CD4-positive, alpha-beta T cell treated with Interleukin-15 for 1 hour (primary cell): ENCODE results near the gene FMC1.
"Not testable (repeated sequence)": the region's sequence is repeated elsewhere in the genome, so short reads cannot be mapped to it uniquely, and the experiment has no call there.

ENCODE experiments used
- DNase-seq: peaks from one replicate; pipeline ENCODE4 v3.0.0-alpha.2; 2020

FMC1 gene

GRCh38 chr7:139340808-139341057 is 404 bp upstream of the FMC1 start:
- no peak for DNase-seq

DNA sequence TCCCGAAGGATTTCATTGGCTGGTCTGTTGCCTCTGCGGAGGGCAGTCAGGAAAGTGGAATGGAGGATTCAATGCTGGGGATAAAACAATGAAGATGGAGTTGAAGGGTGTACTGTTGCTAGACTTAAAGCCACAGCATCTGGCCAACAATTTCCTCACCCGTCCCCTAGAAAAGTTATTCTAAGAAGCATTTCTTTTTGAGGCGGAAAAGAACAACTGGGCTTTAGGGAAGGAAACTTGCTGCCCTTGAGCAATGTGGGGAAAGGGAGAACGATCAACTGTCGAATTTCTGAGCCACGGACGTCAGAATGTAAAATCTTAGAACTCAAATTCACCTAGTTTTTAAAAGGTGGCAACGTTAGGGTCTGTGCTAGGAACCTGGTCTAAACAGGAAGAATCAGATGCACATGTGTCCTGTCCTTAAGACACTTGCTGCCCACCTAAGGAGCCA is 664 bp downstream of the FMC1 start:
- DNase-seq, result no peak

DNA sequence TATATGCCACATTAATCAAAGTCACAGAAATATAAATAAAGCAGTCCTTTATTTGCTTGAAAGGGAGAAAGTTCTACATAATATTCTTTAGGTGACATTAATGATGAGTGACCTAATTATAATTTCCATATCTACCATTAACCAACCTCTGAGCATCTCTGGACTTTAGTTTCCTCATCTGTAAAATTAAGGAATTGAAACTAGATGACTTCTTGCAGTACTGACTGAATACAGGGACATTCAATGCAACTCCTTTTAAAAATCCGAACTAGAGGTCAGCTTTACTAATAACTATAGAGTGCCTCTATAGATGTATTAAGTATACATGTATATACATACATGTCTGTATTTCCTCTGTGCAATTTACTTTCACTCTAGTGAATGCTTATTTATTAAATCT is 3.9 kb downstream of the FMC1 start:
- DNase-seq, result no peak

DNA sequence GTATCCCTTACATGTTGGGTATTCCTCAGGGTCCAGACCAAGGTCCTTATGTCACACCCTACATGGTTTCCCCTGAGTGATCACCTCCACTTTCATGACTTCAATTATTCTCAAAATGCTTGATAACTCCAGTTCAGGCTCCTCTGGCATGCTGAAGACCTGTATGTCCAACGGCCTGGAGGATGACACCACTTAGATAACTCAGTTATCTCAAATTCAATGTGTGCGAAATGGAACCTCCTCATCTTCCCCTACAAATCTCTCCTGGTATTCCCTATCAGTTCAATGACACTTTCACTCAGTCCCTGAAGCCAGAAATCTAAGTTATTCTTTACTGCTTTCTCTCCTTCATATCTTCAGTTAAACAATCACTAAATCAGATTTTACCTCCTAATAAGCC is 9.9 kb downstream of the FMC1 start:
- no peak for DNase-seq

DNA sequence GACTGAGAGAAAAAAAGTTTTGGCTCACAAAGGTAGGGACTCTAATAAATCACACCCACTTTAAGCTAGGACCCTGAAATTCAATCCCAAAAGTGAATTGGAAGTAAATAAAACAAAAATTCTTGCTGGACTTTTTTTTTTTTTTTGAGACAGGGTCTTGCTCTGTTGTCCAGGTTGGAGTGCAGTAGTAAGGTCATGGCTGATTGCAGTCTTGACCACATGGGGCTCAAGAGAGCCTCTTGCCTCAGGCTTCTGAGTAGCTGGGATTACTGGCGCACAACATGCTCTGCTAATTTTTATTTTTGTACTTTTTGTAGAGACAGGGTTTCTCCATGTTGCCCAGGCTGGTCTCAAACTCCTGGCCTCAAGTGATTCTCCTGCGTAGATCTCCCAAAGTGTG is 13.6 kb downstream of the FMC1 start:
- no peak for DNase-seq

DNA sequence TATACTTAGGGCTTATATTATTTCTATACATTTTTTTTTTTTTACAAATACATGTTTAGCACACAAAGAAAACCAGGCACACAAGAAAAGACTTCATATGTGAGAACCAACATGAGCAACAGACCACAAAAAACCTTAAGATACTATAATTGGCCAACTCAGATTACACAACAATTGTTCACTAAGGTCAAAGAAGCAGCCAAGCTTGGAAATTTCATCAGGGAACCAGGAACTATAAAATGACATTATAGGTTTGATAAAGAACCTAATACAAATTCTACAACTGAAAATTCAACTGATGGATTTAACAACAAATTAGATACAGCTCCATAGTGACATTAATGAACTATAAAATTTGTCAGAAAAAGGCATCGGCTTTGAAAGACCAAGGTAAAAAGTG is 14.2 kb downstream of the FMC1 start:
- no peak for DNase-seq

DNA sequence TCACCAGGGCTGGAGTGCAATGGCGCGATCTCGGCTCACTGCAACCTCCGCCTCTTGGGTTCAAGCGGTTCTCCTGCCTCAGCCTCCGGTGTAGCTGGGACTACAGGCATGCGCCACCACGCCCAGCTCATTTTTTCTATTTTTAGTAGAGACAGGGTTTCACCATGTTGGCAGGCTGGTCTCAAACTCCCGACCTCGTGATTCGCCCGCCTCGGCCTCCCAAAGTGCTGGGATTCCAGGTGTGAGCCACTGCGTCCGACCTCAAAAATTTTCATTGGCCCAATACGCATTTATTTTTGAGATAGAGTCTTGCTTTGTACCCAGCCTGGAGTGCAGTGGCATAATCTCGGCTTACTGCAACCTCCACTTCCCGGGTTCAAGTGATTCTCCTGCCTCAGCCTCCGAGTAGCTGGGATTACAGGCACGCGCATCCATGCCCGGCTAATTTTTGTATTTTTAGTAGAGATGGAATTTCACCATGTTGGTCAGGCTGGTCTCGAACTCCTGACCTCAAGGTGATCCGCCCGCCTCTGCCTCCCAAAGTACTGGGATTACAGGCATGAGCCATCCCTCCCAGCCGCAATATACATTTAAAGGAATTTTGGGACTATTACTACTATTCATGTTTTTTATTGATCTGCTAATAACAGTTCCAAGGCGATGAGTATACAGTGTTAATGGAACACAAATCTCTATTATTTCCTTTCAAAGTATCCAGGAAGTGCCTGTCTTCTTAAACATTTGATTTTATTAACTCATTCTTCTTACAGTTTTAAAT is 16.8 kb downstream of the FMC1 start:
- DNase-seq, result not testable (repeated sequence)

- peak; percentile 48 for DNase-seq
These were observed 17.6 kb downstream of the FMC1 start for GRCh38 chr7:139358541-139359365.

- peak; percentile 99 for DNase-seq
These were observed 18.5 kb downstream of the FMC1 start, which contains the start of gene LUC7L2 for GRCh38 chr7:139359366-139360209. Gene LUC7L2 (plus strand): TSS chr7:139359894. CDS start chr7:139360262, 368 bp downstream.

DNA sequence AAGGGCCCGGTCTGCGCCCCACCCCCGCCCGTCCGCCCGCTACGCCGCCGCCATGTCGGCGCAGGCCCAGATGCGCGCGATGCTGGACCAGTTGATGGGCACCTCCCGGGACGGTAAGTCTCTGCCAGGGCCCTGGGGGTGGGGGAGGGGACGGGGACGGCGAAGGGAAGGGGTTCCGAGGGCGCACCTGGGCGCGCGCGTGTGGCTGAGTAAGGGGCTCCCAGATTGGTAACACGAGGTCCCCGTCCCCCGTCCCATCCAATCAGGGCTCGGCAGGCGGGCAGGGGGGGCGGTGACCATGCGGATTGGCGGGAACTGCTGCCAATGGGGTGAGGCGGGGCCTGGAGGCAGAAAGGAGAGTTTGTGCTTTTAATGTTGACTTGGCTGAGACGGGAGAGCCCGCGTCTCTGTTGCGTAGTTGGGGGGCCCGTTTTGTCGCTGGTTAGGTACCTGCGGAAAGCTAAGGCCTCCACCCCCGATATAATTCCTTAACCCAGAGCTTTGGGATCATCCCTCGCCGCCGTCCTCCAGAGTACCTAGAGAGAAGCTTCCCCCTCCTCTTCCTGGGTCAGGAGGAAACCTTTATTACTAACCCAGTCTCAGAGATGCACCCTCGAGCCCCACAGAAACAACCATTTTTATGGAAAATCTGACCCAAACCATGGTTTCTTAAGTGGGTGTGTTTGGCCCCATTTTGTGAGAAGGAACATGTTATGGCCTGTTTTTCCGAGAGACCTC is 19.2 kb downstream of the FMC1 start:
- peak; percentile 97 for DNase-seq

DNA sequence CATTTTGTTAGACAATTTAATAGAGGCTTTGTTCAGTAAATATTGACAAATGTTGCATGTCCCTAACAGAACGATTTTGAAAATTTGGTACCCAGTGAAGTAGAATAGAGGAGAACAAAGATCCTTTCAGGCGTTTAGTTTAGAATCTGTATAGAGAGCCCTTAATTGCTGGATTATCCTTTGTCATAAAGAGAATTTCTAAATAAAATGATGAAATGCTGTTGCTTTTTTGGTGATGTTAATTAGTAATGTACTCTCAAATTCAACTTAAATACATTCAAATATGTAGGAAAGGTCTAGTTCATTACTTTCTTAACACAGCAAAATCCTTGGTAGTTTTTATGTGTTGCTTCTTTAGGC is 19.8 kb downstream of the FMC1 start:
- no peak for DNase-seq

DNA sequence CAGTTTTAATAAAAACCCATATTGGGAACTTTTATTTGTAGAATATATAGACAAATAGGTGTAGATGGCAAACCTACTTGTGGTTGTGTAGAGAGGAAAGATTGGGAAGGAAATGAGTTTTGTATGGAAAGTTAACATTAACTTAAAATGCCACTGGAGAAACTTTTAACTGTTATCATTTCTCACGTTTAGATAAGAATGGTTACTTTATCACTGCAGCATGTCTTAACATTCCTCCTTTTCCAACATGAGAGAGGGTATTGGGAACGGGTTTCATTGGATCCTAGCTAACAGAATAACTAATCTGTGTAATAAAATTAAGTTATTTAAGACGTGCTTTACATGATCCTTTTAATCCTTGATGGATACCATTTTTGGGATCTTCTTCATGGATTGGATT is 20.4 kb downstream of the FMC1 start:
- DNase-seq, result no peak

- no peak for DNase-seq
These were observed 21.2 kb downstream of the FMC1 start for GRCh38 chr7:139362302-139362701.

GRCh38 chr7:139362981-139363380 is 21.8 kb downstream of the FMC1 start:
- DNase-seq, result no peak

- no peak for DNase-seq
These were observed 24.2 kb downstream of the FMC1 start for GRCh38 chr7:139365336-139365735.

DNA sequence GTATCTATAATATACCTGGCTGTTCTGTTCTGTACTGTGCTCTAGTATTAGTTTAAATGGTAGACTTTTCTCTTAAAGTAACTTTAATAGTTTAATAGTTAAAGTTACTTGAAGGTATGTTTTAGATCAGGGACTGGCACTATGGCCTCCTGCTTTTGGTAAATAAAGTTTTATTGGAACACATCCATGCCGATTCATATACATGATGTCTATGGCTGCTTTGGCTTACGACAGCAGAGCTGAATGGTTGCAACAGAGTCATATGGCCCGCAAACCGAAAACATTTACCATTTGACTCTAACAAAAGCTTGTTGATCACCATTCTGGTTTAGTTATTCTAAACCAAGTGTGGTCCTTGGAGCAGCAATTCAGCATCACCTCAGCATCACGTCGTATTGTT is 25.3 kb downstream of the FMC1 start:
- no peak for DNase-seq

DNA sequence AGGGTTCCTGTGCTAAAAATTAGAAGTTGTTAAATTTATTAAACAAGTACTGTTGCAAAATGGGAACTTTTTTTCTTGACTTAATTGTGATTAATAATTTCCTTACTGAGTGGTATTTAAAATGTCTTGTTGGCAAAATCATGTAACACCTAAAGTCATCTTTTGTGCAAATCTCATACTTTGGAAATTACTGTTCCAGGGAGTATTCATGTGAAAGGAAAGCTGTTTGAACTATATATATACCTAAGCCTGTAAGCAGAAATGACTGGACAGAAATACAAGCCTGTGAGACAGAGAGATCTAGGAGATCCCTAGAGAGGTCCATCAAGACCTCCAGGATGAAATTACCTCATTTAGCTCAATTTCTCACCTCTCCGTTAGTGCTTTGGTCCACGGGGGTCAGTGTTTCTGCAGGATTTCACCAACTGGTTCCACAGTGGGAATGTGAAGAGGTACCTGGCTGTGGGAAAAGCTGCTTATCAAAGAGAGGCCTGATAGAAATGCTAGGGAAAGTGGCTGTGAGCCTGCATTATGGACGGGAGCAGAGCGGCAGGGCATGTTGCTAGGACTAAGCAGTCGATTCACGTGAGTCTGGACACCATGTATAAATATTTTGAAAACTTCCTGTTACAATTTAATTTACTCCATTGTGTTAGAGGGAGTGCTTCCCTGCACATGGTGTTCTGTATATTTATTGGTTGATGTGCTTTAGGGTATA is 26.5 kb downstream of the FMC1 start:
- DNase-seq, result no peak

GRCh38 chr7:139370301-139370942 is 29.3 kb downstream of the FMC1 start:
- DNase-seq, result no peak

- no peak for DNase-seq
These were observed 29.8 kb downstream of the FMC1 start for GRCh38 chr7:139370943-139371313.

- no peak for DNase-seq
These were observed 33.1 kb downstream of the FMC1 start for GRCh38 chr7:139374246-139374645.

DNA sequence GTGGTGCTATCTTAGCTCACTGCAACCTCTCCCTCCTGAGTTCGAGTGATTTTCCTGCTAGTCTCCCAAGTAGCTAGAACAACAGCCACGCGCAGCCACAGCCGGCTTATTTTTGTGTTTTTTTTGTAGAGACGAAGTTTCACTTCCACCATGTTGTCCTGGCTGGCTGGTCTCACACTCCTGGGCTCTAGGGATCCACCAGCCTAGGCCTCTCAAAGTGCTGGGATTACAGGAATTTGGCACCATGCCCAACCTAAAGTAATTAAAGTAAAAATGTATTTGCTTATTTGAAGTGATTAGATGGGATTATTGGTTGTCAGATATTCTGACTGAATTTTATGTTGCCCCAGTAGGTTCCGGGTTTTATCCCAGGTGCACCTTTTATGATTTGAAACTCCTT is 41.3 kb downstream of the FMC1 start:
- DNase-seq, result no peak

GRCh38 chr7:139384611-139385010 is 43.5 kb downstream of the FMC1 start:
- no peak for DNase-seq
